ENCODE results near the gene TGFB2. TPM values are rescaled to one million over a fixed set of nuclear protein-coding genes. Genes with fewer than 3 reads are reported as not detected.
"Not testable (repeated sequence)": the region's sequence is repeated elsewhere in the genome, so short reads cannot be mapped to it uniquely, and the experiment has no call there.

TGFB2 gene
- polyA plus RNA-seq, 2 donors = 0.16 to 0.34 TPM

DNA sequence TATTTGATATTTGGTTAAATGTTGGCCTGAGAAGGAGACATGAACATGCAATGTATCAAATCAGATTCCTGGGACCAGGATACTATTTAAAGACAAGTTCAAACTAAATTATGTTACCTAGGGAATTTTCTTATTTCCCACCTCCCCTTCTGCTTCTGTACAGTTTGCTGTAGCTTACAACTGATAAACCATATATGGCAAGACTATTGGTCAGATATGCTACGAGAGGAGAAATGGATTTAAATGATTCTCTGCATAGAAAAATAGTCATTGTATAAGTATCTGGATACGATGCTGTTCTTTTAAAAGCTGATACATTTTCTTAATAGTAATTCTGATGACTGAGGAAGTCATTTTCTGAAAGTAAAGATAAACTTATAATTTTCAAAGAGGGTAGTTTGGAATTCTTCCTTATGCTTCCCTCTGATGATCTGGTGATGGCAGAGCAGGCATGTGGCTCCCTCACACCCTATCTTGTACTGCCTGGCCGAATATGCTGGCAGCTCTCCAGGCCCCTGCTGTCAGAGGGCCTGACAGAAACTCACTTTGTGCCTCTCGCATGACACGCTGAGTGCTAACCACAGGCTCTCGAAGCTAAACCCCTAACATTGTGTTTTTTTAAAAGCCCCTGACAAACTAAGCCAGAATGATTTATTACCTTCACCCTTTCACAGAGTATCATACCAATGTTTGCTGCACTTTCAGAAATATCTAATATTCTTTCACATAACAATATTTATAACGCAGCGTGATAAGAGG, 40.7 kb upstream of the TGFB2 start:
- H3K4me1 ChIP-seq (ENCODE audit: control insufficient read depth in 2 of 2, insufficient read depth in 2 of 2, low read length in 1 of 2) = no peaks in the 10 kb centered on the region
- H3K36me3 ChIP-seq (ENCODE audit: control insufficient read depth in 2 of 2, insufficient read depth in 2 of 2, low read length in 1 of 2) = peaks cover 0 to 7% of the 10 kb centered on the region in 2 donors
- H3K9me3 ChIP-seq (ENCODE audit: control insufficient read depth in 2 of 2, insufficient read depth in 1 of 2, low read depth in 1 of 2, low read length in 1 of 2) = no peaks in the 10 kb centered on the region
- 68 to 69% methylated on average over 8 of the region's 8 CpGs for WGBS, 2 donors
- no peak overlapping the region for H3K27ac ChIP-seq (ENCODE audit: low read depth in 2 of 2, low read length in 1 of 2)
- H3K27me3 ChIP-seq (ENCODE audit: control insufficient read depth in 1 of 2, insufficient read depth in 2 of 2, low read length in 2 of 2) = no peaks in the 10 kb centered on the region
- no peak overlapping the region for H3K4me3 ChIP-seq (ENCODE audit: low read depth in 1 of 2, low read length in 2 of 2)

DNA sequence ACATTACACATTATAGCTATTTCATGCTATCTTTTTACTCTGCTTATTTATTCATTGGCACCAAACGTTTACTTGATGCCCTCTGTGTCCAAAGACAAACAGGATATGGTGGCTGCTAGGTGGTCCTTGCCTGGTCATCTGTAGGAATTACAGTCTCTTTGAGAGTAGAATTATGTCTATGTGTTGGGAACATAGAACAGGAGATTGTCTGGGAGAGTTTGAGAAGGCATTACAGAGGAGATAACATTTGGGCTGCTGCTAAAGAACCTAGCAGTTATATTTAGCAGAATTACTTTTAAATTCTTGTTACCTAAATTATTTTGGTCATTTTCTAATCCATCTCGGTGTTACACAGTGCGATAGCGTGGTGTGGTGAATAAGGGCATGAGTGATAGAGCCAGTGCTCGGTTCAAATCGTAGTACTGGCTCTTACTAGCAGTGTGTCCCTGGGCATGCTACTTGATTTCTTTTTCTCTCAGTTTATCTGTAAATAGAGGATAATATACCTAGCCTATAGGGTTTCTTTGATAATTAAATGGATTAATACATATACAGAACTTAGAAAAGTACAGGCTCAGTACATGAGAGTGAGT, 39.6 kb upstream of the TGFB2 start:
- Histone ChIP-seq H3K9me3 (ENCODE audit: control insufficient read depth in 2 of 2, insufficient read depth in 1 of 2, low read depth in 1 of 2, low read length in 1 of 2) (no peaks in the 10 kb centered on the region), H3K27ac (ENCODE audit: low read depth in 2 of 2, low read length in 1 of 2) (no peak overlapping the region), H3K36me3 (ENCODE audit: control insufficient read depth in 2 of 2, insufficient read depth in 2 of 2, low read length in 1 of 2) (peaks cover 0 to 7% of the 10 kb centered on the region in 2 donors), H3K27me3 (ENCODE audit: control insufficient read depth in 1 of 2, insufficient read depth in 2 of 2, low read length in 2 of 2) (no peaks in the 10 kb centered on the region), H3K4me3 (ENCODE audit: low read depth in 1 of 2, low read length in 2 of 2) (no peak overlapping the region), H3K4me1 (ENCODE audit: control insufficient read depth in 2 of 2, insufficient read depth in 2 of 2, low read length in 1 of 2) (no peaks in the 10 kb centered on the region)
- WGBS, 2 donors = 89 to 93% methylated on average over 6 of the region's 6 CpGs

DNA sequence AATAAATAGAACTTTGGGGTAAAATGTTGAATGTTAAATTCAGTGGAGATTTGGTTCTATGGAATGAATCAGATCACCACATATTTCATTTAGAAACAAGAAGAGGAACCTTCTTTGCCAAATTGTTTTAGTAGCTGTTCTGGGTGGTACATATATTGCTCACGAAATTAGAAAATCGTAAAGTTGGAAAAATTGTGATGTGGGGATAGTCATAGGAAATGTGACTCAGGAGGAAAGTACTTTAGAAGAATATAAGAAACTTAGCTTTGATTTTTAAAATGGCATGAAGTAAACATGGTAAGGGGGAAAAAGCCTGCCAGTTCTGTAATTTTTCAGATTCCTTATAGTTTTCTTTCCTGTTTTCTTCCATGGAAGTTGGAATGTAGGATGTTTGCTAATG, 32.6 kb upstream of the TGFB2 start:
- no peaks in the 10 kb centered on the region for H3K4me1 ChIP-seq (ENCODE audit: control insufficient read depth in 2 of 2, insufficient read depth in 2 of 2, low read length in 1 of 2)
- WGBS, 2 donors = 86 to 87% methylated on average over 2 of the region's 2 CpGs
- H3K36me3 ChIP-seq (ENCODE audit: control insufficient read depth in 2 of 2, insufficient read depth in 2 of 2, low read length in 1 of 2) = no peaks in the 10 kb centered on the region
- no peaks in the 10 kb centered on the region for H3K27me3 ChIP-seq (ENCODE audit: control insufficient read depth in 1 of 2, insufficient read depth in 2 of 2, low read length in 2 of 2)
- no peaks in the 10 kb centered on the region for H3K9me3 ChIP-seq (ENCODE audit: control insufficient read depth in 2 of 2, insufficient read depth in 1 of 2, low read depth in 1 of 2, low read length in 1 of 2)
- H3K27ac ChIP-seq (ENCODE audit: low read depth in 2 of 2, low read length in 1 of 2) = no peak overlapping the region
- no peak overlapping the region for H3K4me3 ChIP-seq (ENCODE audit: low read depth in 1 of 2, low read length in 2 of 2)

DNA sequence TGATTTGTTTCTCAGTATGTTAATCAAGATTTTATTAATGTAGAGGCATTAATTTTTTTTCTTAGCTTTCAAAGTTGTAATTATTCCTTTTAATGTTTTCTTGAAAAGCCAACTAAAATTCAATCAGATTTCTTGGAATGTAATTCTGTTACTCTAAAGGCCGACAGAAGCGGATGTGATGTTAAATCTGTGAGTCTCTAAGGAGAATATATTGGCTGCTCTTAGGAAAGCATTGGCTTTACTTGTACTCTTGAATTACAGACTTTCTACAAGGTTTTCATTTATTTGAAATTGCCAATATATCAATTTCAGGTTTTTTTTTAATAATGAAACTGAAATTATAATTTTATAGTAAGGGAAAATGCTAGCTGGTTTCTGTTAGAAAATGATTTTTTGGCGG, 30.8 kb upstream of the TGFB2 start:
- H3K9me3 ChIP-seq (ENCODE audit: control insufficient read depth in 2 of 2, insufficient read depth in 1 of 2, low read depth in 1 of 2, low read length in 1 of 2) = no peaks in the 10 kb centered on the region
- H3K27ac ChIP-seq (ENCODE audit: low read depth in 2 of 2, low read length in 1 of 2) = no peak overlapping the region
- H3K4me1 ChIP-seq (ENCODE audit: control insufficient read depth in 2 of 2, insufficient read depth in 2 of 2, low read length in 1 of 2) = no peaks in the 10 kb centered on the region
- no peak overlapping the region for H3K4me3 ChIP-seq (ENCODE audit: low read depth in 1 of 2, low read length in 2 of 2)
- no peaks in the 10 kb centered on the region for H3K36me3 ChIP-seq (ENCODE audit: control insufficient read depth in 2 of 2, insufficient read depth in 2 of 2, low read length in 1 of 2)
- 94 to 95% methylated on average over 3 of the region's 3 CpGs for WGBS, 2 donors
- H3K27me3 ChIP-seq (ENCODE audit: control insufficient read depth in 1 of 2, insufficient read depth in 2 of 2, low read length in 2 of 2) = no peaks in the 10 kb centered on the region

DNA sequence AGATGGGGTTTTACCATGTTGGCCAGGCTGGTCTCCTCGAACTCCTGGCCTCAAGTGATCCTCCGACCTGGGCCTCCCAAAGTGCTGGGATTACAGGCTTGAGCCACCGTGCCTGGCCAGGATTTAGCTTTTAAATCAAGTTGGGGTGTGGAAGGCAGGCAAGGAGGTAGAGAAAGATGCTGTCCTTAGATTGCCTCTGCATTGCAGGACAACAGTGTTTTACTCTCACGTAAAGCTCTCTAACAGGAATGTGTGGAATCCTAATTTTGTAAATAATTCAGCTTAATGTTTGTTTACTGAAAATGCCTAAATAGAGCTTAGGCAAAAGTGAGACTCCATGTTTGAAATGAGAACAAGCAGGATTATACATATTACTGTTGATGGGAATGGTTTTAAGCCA, 29.5 kb upstream of the TGFB2 start:
- Histone ChIP-seq H3K9me3 (ENCODE audit: control insufficient read depth in 2 of 2, insufficient read depth in 1 of 2, low read depth in 1 of 2, low read length in 1 of 2) (no peaks in the 10 kb centered on the region), H3K4me3 (ENCODE audit: low read depth in 1 of 2, low read length in 2 of 2) (no peak overlapping the region), H3K27ac (ENCODE audit: low read depth in 2 of 2, low read length in 1 of 2) (no peak overlapping the region), H3K36me3 (ENCODE audit: control insufficient read depth in 2 of 2, insufficient read depth in 2 of 2, low read length in 1 of 2) (no peaks in the 10 kb centered on the region), H3K4me1 (ENCODE audit: control insufficient read depth in 2 of 2, insufficient read depth in 2 of 2, low read length in 1 of 2) (no peaks in the 10 kb centered on the region), H3K27me3 (ENCODE audit: control insufficient read depth in 1 of 2, insufficient read depth in 2 of 2, low read length in 2 of 2) (no peaks in the 10 kb centered on the region)
- WGBS, 2 donors = 89 to 94% methylated on average over 4 of the region's 4 CpGs

DNA sequence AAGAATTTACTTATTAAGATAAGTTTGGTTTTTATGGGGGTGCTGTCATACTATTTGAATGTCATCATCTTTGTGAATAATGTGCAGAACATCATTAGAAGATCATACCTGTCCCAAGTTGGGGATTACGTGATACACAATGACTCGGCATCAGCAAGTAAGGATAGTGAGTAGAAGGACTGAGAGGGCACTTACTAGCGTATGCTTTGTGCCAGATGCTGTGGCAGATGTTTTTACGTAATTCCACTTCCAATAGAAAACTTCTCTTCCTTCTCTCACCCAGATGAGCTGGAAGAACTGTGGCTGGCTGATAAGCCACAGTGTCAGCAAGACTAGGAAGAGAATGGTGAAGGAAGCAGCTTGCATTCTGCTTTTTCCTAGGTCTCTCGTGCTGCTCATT, 28.1 kb upstream of the TGFB2 start:
- no peaks in the 10 kb centered on the region for H3K4me1 ChIP-seq (ENCODE audit: control insufficient read depth in 2 of 2, insufficient read depth in 2 of 2, low read length in 1 of 2)
- no peaks in the 10 kb centered on the region for H3K27me3 ChIP-seq (ENCODE audit: control insufficient read depth in 1 of 2, insufficient read depth in 2 of 2, low read length in 2 of 2)
- H3K9me3 ChIP-seq (ENCODE audit: control insufficient read depth in 2 of 2, insufficient read depth in 1 of 2, low read depth in 1 of 2, low read length in 1 of 2) = no peaks in the 10 kb centered on the region
- H3K36me3 ChIP-seq (ENCODE audit: control insufficient read depth in 2 of 2, insufficient read depth in 2 of 2, low read length in 1 of 2) = no peaks in the 10 kb centered on the region
- no peak overlapping the region for H3K4me3 ChIP-seq (ENCODE audit: low read depth in 1 of 2, low read length in 2 of 2)
- 92 to 93% methylated on average over 5 of the region's 5 CpGs for WGBS, 2 donors
- no peak overlapping the region for H3K27ac ChIP-seq (ENCODE audit: low read depth in 2 of 2, low read length in 1 of 2)

DNA sequence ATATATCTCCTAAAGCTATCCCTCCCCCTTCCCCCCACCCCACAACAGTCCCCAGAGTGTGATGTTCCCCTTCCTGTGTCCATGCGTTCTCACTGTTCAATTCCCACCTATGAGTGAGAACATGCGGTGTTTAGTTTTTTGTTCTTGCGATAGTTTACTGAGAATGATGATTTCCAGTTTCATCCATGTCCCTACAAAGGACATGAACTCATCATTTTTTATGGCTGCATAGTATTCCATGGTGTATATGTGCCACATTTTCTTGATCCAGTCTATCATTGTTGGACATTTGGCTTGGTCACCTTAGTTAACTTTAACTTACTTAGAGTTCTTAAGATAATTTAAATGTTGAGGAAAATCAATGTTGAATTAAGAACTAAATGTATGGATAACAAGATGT, 25.0 kb upstream of the TGFB2 start:
- H3K27me3 ChIP-seq (ENCODE audit: control insufficient read depth in 1 of 2, insufficient read depth in 2 of 2, low read length in 2 of 2); H3K27ac ChIP-seq (ENCODE audit: low read depth in 2 of 2, low read length in 1 of 2); H3K4me3 ChIP-seq (ENCODE audit: low read depth in 1 of 2, low read length in 2 of 2); H3K9me3 ChIP-seq (ENCODE audit: control insufficient read depth in 2 of 2, insufficient read depth in 1 of 2, low read depth in 1 of 2, low read length in 1 of 2); H3K4me1 ChIP-seq (ENCODE audit: control insufficient read depth in 2 of 2, insufficient read depth in 2 of 2, low read length in 1 of 2): not testable (repeated sequence)
- WGBS, 2 donors = 95 to 96% methylated on average over 2 to 3 of the region's 3 CpGs
- peaks cover 5 to 19% of the 10 kb centered on the region in 2 donors for H3K36me3 ChIP-seq (ENCODE audit: control insufficient read depth in 2 of 2, insufficient read depth in 2 of 2, low read length in 1 of 2)

DNA sequence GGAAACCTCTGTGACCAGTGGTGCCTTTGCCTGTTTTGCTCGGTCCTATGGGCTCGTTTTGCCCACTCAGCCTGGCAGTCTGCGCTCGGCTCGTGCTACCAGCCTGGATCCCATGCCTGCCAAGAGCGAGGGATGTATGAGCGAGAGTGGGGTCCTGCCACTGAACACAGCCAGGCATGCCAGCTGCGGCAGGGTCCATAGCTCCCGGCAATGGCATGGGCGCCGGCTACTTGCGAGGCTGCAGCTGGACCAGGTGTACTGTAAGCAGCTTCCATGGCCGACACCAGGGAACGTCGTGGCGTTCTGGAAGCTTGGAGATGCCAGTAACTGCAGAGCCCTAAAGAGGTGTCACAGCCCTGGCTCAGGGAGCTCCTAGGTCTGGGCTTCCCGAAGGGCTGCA, 22.4 kb upstream of the TGFB2 start:
- H3K9me3 ChIP-seq (ENCODE audit: control insufficient read depth in 2 of 2, insufficient read depth in 1 of 2, low read depth in 1 of 2, low read length in 1 of 2) = no peaks in the 10 kb centered on the region
- no peaks in the 10 kb centered on the region for H3K27me3 ChIP-seq (ENCODE audit: control insufficient read depth in 1 of 2, insufficient read depth in 2 of 2, low read length in 2 of 2)
- H3K27ac ChIP-seq (ENCODE audit: low read depth in 2 of 2, low read length in 1 of 2) = no peak overlapping the region
- H3K4me3 ChIP-seq (ENCODE audit: low read depth in 1 of 2, low read length in 2 of 2) = no peak overlapping the region
- 97 to 98% methylated on average over 17 of the region's 17 CpGs for WGBS, 2 donors
- no peaks in the 10 kb centered on the region for H3K4me1 ChIP-seq (ENCODE audit: control insufficient read depth in 2 of 2, insufficient read depth in 2 of 2, low read length in 1 of 2)
- peaks cover 5 to 19% of the 10 kb centered on the region in 2 donors for H3K36me3 ChIP-seq (ENCODE audit: control insufficient read depth in 2 of 2, insufficient read depth in 2 of 2, low read length in 1 of 2)

DNA sequence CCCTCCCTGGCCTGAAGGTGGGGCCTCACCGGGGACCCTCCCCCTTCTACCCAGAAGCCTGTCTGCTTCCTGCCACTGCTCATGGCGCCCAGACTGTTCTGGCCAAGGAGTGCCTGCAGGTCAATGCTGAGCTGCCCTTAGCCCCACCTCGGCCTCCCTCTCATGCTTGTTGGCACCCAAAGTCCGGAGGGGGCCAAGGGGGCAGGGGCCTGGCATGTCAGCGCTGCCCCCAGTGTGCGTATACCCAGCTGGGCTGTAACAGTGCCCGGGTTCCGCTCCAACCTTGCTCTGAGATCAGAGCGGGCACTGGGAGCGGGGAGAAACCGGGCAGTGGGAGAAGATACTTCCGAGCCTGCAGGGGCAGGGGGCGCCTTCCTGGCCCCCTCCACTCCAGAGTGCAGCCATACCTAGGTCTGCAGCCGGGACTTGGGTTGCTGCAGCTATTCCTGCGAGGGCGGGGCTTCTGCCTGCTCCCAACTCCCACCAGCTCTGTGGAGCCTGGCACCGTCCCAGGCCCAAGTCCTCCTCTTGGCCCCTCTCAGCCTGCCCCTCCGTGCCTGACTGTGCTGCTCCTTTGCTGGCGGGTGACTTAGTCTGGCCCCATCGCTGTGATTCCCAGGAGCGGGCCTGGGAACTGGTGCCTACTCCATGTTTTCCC, 21.4 kb upstream of the TGFB2 start:
- H3K4me1 ChIP-seq (ENCODE audit: control insufficient read depth in 2 of 2, insufficient read depth in 2 of 2, low read length in 1 of 2) = no peaks in the 10 kb centered on the region
- H3K27ac ChIP-seq (ENCODE audit: low read depth in 2 of 2, low read length in 1 of 2) = no peak overlapping the region
- H3K36me3 ChIP-seq (ENCODE audit: control insufficient read depth in 2 of 2, insufficient read depth in 2 of 2, low read length in 1 of 2) = peaks cover 5 to 19% of the 10 kb centered on the region in 2 donors
- no peak overlapping the region for H3K4me3 ChIP-seq (ENCODE audit: low read depth in 1 of 2, low read length in 2 of 2)
- no peaks in the 10 kb centered on the region for H3K9me3 ChIP-seq (ENCODE audit: control insufficient read depth in 2 of 2, insufficient read depth in 1 of 2, low read depth in 1 of 2, low read length in 1 of 2)
- 97 to 98% methylated on average over 21 of the region's 21 CpGs for WGBS, 2 donors
- H3K27me3 ChIP-seq (ENCODE audit: control insufficient read depth in 1 of 2, insufficient read depth in 2 of 2, low read length in 2 of 2) = no peaks in the 10 kb centered on the region
